PC-9 (cell line): Measurements from ENCODE around the gene FAU. TPM values are rescaled to one million over a fixed set of nuclear protein-coding genes. Genes with fewer than 3 reads are reported as not detected.

Experiments used
- BruUV-seq: library from RNA; stranded (reverse); fragments of 400-500 nt; replicated peaks from 2 replicates; lab custom pipeline; 2021; lab: Mats Ljungman, UMichigan
- CTCF ChIA-PET: fragments of 300-600 bp; sonication (Branson Sonifier 250); formaldehyde crosslinking; loops from one replicate; lab custom pipeline; 2022; ENCODE audit warnings: antibody characterized with exemption; lab: Charles Lee
- POLR2A ChIA-PET: fragments of 300-600 bp; sonication (Branson Sonifier 250); formaldehyde crosslinking; loops from one replicate; lab custom pipeline; 2022; ENCODE audit warnings: antibody characterized with exemption; ENCODE audit not compliant: unreplicated experiment; lab: Charles Lee
- DNase-seq, 2 experiments: peaks; one replicate each; pipeline versions ENCODE4 v3.0.0 to v3.0.0-alpha.2; 2015 to 2022; ENCODE audit warnings: mixed read lengths in 1 of 2
- H2AFZ ChIP-seq: fragments of 200-600 bp; sonication (generic); 2 replicates; pipeline ENCODE4 v1.8.1; 2017; ENCODE audit warnings: antibody characterized with exemption
- H3F3A ChIP-seq: fragments of 200-600 bp; sonication (generic); 2 replicates; pipeline ENCODE4 v1.8.1; 2017; ENCODE audit warnings: antibody characterized with exemption, mild to moderate bottlenecking, low read depth; ENCODE audit not compliant: insufficient read depth
- H3K27ac ChIP-seq: fragments of 200-600 bp; sonication (generic); 2 replicates; pipeline ENCODE4 v1.6.1; 2016; ENCODE audit warnings: mixed run types
- H3K27me3 ChIP-seq: fragments of 200-600 bp; sonication (generic); 2 replicates; pipeline ENCODE4 v1.6.1; 2016; ENCODE audit warnings: low read depth, mixed run types; ENCODE audit not compliant: insufficient read depth
- H3K36me3 ChIP-seq: fragments of 200-600 bp; sonication (generic); 2 replicates; pipeline ENCODE4 v1.6.1; 2016; ENCODE audit warnings: low read depth, mixed run types
- H3K4me1 ChIP-seq: fragments of 200-600 bp; sonication (generic); replicated peaks from 2 replicates; pipeline ENCODE4 v1.6.1; 2016; ENCODE audit warnings: mixed run types; ENCODE audit not compliant: insufficient read depth
- H3K4me2 ChIP-seq: fragments of 200-600 bp; sonication (generic); 2 replicates; pipeline ENCODE4 v1.6.1; 2017; ENCODE audit warnings: mixed run types
- H3K4me3 ChIP-seq: fragments of 200-600 bp; sonication (generic); 2 replicates; pipeline ENCODE4 v1.6.1; 2016; ENCODE audit warnings: mixed run types
- H3K79me2 ChIP-seq: fragments of 200-600 bp; sonication (generic); 2 replicates; pipeline ENCODE4 v1.6.1; 2017; ENCODE audit warnings: low read depth, mixed run types
- H3K9me2 ChIP-seq: fragments of 200-600 bp; sonication (generic); 2 replicates; pipeline ENCODE4 v1.8.1; 2017; ENCODE audit warnings: mild to moderate bottlenecking; ENCODE audit not compliant: insufficient read depth
- H3K9me3 ChIP-seq: fragments of 200-600 bp; sonication (generic); 2 replicates; pipeline ENCODE4 v1.8.1; 2016; ENCODE audit warnings: low read depth; ENCODE audit not compliant: insufficient read depth
- H4K20me1 ChIP-seq: fragments of 200-600 bp; sonication (generic); 2 replicates; pipeline ENCODE4 v1.8.1; 2017; ENCODE audit not compliant: insufficient read depth
- EZH2 ChIP-seq: fragments of 200-600 bp; sonication (generic); IDR thresholded peaks from 2 replicates; pipeline ENCODE4 v1.8.0; 2017; ENCODE audit warnings: antibody characterized with exemption, low read depth
- intact Hi-C: fragments of 100-400 bp; cut with micrococcal nuclease; formaldehyde crosslinking; loops from one replicate; pipeline ENCODE4 v1.10.0; 2022; ENCODE audit not compliant: unreplicated experiment
- total RNA-seq: library from RNA; stranded (reverse); gene quantifications from 2 replicates; pipeline ENCODE4 v1.2.3, GENCODE V29; 2021
- TF ChIP-seq, protein P1 (sequence below): fragments of 200-600 bp; sonication (generic); conservative IDR thresholded peaks from 2 replicates; pipeline ENCODE4 v1.6.1; 2017; ENCODE audit warnings: mixed run types, antibody characterized with exemption, mild to moderate bottlenecking, moderate library complexity

FAU gene
- total RNA-seq, 1 experiment from 2014 or later, result 973 TPM

DNA sequence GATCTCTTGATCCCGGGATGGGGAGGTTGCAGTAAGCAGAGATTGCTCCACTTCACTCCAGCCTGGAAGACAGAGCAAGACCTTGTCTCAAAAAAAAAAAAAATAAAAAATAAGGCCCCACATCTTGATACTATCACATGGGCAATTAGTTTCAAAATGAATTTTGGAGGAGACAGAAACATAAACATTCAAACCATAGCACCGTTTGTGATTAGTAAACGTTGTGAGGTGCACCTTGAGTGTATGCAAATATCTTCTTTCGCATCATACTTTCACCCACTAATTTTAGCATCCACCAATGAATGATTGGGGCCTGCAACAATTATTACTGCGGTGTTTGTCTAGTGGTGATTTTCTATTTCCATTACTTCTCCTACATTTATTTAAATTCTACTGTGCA is 37.1 kb upstream of the FAU start:
- H3F3A ChIP-seq, result peaks cover 16% of the 10 kb centered on the region
- no peaks in the 10 kb centered on the region for H3K36me3 ChIP-seq
- no peak overlapping the region for H3K4me3 ChIP-seq
- H3K79me2 ChIP-seq, result no peaks in the 10 kb centered on the region
- ChIA-PET POLR2A (no interaction called here), CTCF (no interaction called here)
- intact Hi-C loops, result no loop called here
- TF ChIP-seq EZH2, result no peak
- TF ChIP-seq, protein P1, sequence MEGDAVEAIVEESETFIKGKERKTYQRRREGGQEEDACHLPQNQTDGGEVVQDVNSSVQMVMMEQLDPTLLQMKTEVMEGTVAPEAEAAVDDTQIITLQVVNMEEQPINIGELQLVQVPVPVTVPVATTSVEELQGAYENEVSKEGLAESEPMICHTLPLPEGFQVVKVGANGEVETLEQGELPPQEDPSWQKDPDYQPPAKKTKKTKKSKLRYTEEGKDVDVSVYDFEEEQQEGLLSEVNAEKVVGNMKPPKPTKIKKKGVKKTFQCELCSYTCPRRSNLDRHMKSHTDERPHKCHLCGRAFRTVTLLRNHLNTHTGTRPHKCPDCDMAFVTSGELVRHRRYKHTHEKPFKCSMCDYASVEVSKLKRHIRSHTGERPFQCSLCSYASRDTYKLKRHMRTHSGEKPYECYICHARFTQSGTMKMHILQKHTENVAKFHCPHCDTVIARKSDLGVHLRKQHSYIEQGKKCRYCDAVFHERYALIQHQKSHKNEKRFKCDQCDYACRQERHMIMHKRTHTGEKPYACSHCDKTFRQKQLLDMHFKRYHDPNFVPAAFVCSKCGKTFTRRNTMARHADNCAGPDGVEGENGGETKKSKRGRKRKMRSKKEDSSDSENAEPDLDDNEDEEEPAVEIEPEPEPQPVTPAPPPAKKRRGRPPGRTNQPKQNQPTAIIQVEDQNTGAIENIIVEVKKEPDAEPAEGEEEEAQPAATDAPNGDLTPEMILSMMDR, result no peak
- DNase-seq, result no peak
- H4K20me1 ChIP-seq, result no peaks in the 10 kb centered on the region
- H2AFZ ChIP-seq, result no peak overlapping the region
- H3K27me3 ChIP-seq, result no peaks in the 10 kb centered on the region
- H3K27ac ChIP-seq, result no peak overlapping the region
- no peaks in the 10 kb centered on the region for H3K9me3 ChIP-seq
- H3K4me1 ChIP-seq, result no peaks in the 10 kb centered on the region
- no TSS peak for BruUV-seq
- H3K9me2 ChIP-seq, result no peaks in the 10 kb centered on the region
- no peak overlapping the region for H3K4me2 ChIP-seq

DNA sequence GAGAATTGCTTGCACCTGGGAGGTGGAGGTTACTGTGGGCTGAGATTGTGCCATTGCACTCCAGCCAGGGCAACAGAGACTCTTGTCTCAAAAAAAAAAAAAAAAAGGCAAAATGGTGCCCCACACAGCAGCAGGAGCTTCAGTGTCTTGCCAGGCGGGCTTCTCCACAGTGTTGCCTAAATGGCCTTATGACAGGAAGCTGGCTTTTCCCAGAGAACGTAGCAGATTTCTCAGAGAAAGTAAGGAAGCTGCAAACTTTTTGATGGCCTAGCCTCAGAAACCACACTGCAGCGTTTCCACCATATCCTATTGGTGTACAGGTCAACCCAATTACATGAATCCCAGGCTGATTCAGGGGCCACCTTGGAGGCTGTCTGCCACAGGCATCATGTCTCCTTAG is 35.4 kb upstream of the FAU start:
- ChIA-PET POLR2A (interaction anchor here (0.5 to 0.6 kb wide), 2 partner anchors 40 to 97 kb away, joined by 3 to 6 read pairs; partner anchors contain the start of gene ZNHIT2), CTCF (interaction anchor here (0.6 kb wide), 1 partner anchor 88 kb away, joined by 4 read pairs; no protein-coding TSS in a partner anchor)
- no peak for TF ChIP-seq EZH2
- TF ChIP-seq, protein P1, result no peak
- H3K27ac ChIP-seq, result no peak overlapping the region
- no peak for DNase-seq
- intact Hi-C loops, result no loop called here
- H3K4me1 ChIP-seq, result peaks cover 12% of the 10 kb centered on the region
- no peak overlapping the region for H2AFZ ChIP-seq
- no peaks in the 10 kb centered on the region for H4K20me1 ChIP-seq
- BruUV-seq, result no TSS peak
- no peak overlapping the region for H3K4me2 ChIP-seq
- H3K36me3 ChIP-seq, result no peaks in the 10 kb centered on the region
- H3F3A ChIP-seq, result peaks cover 24% of the 10 kb centered on the region
- H3K4me3 ChIP-seq, result no peak overlapping the region
- no peaks in the 10 kb centered on the region for H3K9me2 ChIP-seq
- H3K79me2 ChIP-seq, result no peaks in the 10 kb centered on the region
- no peaks in the 10 kb centered on the region for H3K27me3 ChIP-seq
- no peaks in the 10 kb centered on the region for H3K9me3 ChIP-seq

DNA sequence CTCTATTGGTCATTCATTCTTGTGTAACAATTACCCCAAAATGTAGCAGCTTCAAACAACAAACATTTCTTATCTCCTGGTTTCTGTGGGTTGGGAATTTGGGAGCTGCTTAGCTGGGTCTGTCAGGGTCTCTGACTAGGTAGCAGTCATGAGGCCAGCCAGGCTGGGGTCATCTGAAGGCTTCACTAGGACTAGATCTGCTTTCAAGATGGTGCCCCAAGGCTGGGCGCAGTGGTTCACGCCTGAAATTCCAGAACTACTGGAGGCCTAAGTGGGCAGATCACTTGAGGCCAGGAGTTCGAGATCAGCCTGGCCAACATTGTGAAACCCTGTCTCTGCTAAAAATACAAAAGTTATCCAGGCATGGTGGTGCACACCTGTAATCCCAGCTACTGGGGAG is 35.0 kb upstream of the FAU start:
- Histone ChIP-seq H3K9me3 (no peaks in the 10 kb centered on the region), H4K20me1 (no peaks in the 10 kb centered on the region), H3K9me2 (no peaks in the 10 kb centered on the region), H3K36me3 (no peaks in the 10 kb centered on the region), H3K4me2 (no peak overlapping the region), H3K4me3 (no peak overlapping the region), H3K27ac (no peak overlapping the region), H3K79me2 (no peaks in the 10 kb centered on the region), H3K4me1 (peaks cover 16% of the 10 kb centered on the region), H3F3A (peaks cover 28% of the 10 kb centered on the region), H3K27me3 (no peaks in the 10 kb centered on the region), H2AFZ (no peak overlapping the region)
- ChIA-PET POLR2A (interaction anchor here (0.5 to 0.6 kb wide), 2 partner anchors 40 to 98 kb away, joined by 3 to 6 read pairs; partner anchors contain the start of gene ZNHIT2), CTCF (no interaction called here)
- intact Hi-C loops, result no loop called here
- BruUV-seq, result no TSS peak
- no peak for DNase-seq
- no peak for TF ChIP-seq EZH2
- TF ChIP-seq, protein P1, result no peak
